Ishikawa (cell line): Measurements from ENCODE around the gene CNNM2.

Source experiments
- CEBPB ChIP-seq: IDR thresholded peaks from 2 replicates; pipeline ENCODE4 v1.6.1; 2012
- CREB1 ChIP-seq: IDR thresholded peaks from 2 replicates; pipeline ENCODE4 v1.6.1; 2012; ENCODE audit warnings: low read depth
- EGR1 ChIP-seq: IDR thresholded peaks from 2 replicates; pipeline ENCODE4 v1.6.1; 2012
- EP300 ChIP-seq: IDR thresholded peaks from 2 replicates; pipeline ENCODE4 v1.6.1; 2012; ENCODE audit warnings: borderline replicate concordance
- FOXM1 ChIP-seq: IDR thresholded peaks from 2 replicates; pipeline ENCODE4 v1.6.1; 2012; ENCODE audit warnings: low read depth, borderline replicate concordance
- MAX ChIP-seq: IDR thresholded peaks from 2 replicates; pipeline ENCODE4 v1.6.1; 2012
- NFIC ChIP-seq: IDR thresholded peaks from 2 replicates; pipeline ENCODE4 v1.6.1; 2012
- RAD21 ChIP-seq: IDR thresholded peaks from 2 replicates; pipeline ENCODE4 v1.6.1; 2012; ENCODE audit warnings: low read depth
- TAF1 ChIP-seq: IDR thresholded peaks from 2 replicates; pipeline ENCODE4 v1.6.1; 2012; ENCODE audit warnings: low read depth, mild to moderate bottlenecking
- TCF12 ChIP-seq: IDR thresholded peaks from 2 replicates; pipeline ENCODE4 v1.6.1; 2012; ENCODE audit warnings: low read depth
- TEAD4 ChIP-seq: IDR thresholded peaks from 2 replicates; pipeline ENCODE4 v1.6.1; 2012
- YY1 ChIP-seq: IDR thresholded peaks from 2 replicates; pipeline ENCODE4 v1.6.1; 2012; ENCODE audit warnings: low read depth
- ZBTB7A ChIP-seq: IDR thresholded peaks from 2 replicates; pipeline ENCODE4 v1.6.1; 2012; ENCODE audit warnings: low read depth
- TF ChIP-seq, protein P1 (sequence below): IDR thresholded peaks from 2 replicates; pipeline ENCODE4 v1.6.1; 2012; ENCODE audit warnings: low read depth, mild to moderate bottlenecking
- TF ChIP-seq, protein P2 (sequence below): IDR thresholded peaks from 2 replicates; pipeline ENCODE4 v1.6.1; 2012

The CNNM2 gene

GRCh38 chr10:103013416-103013815 lies 95.3 kb downstream of the CNNM2 start:
- TF ChIP-seq, protein P1, sequence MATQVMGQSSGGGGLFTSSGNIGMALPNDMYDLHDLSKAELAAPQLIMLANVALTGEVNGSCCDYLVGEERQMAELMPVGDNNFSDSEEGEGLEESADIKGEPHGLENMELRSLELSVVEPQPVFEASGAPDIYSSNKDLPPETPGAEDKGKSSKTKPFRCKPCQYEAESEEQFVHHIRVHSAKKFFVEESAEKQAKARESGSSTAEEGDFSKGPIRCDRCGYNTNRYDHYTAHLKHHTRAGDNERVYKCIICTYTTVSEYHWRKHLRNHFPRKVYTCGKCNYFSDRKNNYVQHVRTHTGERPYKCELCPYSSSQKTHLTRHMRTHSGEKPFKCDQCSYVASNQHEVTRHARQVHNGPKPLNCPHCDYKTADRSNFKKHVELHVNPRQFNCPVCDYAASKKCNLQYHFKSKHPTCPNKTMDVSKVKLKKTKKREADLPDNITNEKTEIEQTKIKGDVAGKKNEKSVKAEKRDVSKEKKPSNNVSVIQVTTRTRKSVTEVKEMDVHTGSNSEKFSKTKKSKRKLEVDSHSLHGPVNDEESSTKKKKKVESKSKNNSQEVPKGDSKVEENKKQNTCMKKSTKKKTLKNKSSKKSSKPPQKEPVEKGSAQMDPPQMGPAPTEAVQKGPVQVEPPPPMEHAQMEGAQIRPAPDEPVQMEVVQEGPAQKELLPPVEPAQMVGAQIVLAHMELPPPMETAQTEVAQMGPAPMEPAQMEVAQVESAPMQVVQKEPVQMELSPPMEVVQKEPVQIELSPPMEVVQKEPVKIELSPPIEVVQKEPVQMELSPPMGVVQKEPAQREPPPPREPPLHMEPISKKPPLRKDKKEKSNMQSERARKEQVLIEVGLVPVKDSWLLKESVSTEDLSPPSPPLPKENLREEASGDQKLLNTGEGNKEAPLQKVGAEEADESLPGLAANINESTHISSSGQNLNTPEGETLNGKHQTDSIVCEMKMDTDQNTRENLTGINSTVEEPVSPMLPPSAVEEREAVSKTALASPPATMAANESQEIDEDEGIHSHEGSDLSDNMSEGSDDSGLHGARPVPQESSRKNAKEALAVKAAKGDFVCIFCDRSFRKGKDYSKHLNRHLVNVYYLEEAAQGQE = no peak
- TF ChIP-seq, protein P2, sequence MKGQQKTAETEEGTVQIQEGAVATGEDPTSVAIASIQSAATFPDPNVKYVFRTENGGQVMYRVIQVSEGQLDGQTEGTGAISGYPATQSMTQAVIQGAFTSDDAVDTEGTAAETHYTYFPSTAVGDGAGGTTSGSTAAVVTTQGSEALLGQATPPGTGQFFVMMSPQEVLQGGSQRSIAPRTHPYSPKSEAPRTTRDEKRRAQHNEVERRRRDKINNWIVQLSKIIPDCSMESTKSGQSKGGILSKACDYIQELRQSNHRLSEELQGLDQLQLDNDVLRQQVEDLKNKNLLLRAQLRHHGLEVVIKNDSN = no peak
- TF ChIP-seq MAX (peak; percentile 46; the same call in 1 of the 2 replicates), FOXM1 (no peak; the same call in 1 of the 2 replicates), TEAD4 (no peak), CREB1 (no peak), EGR1 (no peak), CEBPB (peak; percentile 65; the same call in 1 of the 2 replicates), NFIC (no peak), TAF1 (no peak), EP300 (peak; percentile 27; the same call in 1 of the 2 replicates), TCF12 (no peak)

- TF ChIP-seq EP300 (no peak), ZBTB7A (no peak), TCF12 (no peak), CREB1 (no peak), MAX (no peak), EGR1 (no peak), CEBPB (no peak), RAD21 (no peak), TEAD4 (no peak), FOXM1 (no peak)
- TF ChIP-seq, protein P2 = no peak
Observed at GRCh38 chr10:103019425-103019824, 101.3 kb downstream of the CNNM2 start.

DNA sequence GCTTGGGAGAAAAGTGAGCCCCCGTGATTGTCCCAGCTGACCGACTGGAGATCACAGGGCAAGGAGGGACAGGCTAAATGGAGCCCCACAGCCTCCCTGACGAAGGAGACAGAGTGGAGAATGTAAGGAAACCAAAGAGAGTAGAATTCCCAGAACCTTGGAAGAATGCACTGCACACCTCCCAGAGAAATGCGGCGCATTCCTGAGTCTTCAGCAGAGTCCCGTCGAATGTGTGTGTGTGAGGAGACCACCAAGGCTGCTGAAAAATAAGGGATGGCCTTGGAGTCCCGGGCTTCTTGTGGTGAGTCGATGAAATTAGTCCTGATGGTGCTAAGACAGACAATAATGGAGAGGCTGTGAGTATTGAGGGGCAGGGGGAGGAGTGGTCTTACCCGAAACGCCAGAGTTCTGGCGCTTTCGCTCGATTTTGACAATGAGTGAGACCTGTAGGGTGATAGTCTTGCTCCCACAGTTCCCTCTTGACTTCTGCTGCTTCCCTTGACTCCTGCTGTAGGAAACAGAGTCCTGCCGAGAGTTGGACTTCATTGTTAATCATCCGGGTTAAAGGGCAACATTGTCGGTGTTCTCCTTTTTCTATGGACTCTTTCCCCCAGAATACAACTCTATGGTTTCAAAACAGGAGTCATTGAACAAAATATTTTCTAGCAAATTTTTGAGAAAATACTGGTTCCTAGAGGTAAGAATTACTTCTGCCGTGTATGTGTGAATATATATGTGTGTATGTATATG lies 103.2 kb downstream of the CNNM2 start:
- no peak for TF ChIP-seq NFIC
- TF ChIP-seq EP300 = no peak
- TF ChIP-seq ZBTB7A = no peak
- no peak for TF ChIP-seq RAD21
- no peak for TF ChIP-seq EGR1
- no peak for TF ChIP-seq TAF1
- TF ChIP-seq YY1 = no peak
- no peak for TF ChIP-seq FOXM1
- TF ChIP-seq, protein P2 = no peak
- no peak for TF ChIP-seq CEBPB
- no peak for TF ChIP-seq MAX
- TF ChIP-seq, protein P1 = no peak
- TF ChIP-seq TCF12 = no peak
- TF ChIP-seq CREB1 = no peak
- no peak for TF ChIP-seq TEAD4

DNA sequence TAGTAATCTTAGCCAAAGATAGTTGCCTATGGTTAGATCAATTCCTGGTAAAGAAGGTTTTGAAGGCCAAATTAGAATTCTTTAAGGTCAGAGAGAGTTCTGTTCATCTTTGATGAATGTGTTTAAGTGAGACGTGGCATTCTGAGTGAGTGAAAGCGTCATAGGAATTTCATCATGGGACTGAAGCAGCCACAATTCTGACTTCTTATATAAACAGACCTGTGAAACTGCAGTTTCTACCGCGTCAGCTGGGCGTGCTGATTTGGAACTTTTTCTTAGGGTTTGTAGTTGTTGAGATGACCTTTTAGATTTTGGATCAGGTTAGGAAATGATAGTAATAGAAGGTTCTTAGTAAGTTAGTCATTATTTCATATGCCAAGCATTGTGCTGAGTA lies 103.8 kb downstream of the CNNM2 start:
- TF ChIP-seq CEBPB (no peak), TEAD4 (no peak), RAD21 (no peak), CREB1 (no peak), FOXM1 (no peak), ZBTB7A (no peak)
- TF ChIP-seq, protein P2 = no peak

- no peak for TF ChIP-seq RAD21
- TF ChIP-seq EP300 = no peak
- TF ChIP-seq CEBPB = no peak
- no peak for TF ChIP-seq MAX
- no peak for TF ChIP-seq ZBTB7A
- no peak for TF ChIP-seq NFIC
- TF ChIP-seq CREB1 = no peak
Observed at GRCh38 chr10:103025696-103026095, 107.6 kb downstream of the CNNM2 start.
